ENCODE measurements around the gene CHD6.

DNA sequence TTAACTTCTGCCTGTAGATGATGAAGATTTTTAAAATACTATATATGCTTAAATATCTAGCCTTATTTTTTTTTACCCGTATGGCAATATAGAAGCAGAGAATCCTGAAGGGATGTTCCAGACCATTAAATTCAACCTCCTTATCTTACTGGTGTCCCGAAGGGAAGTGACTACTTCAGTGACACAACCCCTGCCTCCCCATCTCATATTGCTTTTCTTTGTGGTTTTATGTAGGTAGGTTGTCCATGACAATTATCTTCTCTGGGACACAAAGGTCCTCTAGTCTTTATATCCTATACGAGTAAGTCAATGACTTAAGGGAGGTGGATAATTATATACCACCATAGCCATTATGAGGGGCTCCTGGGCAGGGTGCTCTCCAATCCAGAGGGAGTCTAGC is 194.2 kb downstream of the CHD6 start:
- TF ChIP-seq, protein P1, sequence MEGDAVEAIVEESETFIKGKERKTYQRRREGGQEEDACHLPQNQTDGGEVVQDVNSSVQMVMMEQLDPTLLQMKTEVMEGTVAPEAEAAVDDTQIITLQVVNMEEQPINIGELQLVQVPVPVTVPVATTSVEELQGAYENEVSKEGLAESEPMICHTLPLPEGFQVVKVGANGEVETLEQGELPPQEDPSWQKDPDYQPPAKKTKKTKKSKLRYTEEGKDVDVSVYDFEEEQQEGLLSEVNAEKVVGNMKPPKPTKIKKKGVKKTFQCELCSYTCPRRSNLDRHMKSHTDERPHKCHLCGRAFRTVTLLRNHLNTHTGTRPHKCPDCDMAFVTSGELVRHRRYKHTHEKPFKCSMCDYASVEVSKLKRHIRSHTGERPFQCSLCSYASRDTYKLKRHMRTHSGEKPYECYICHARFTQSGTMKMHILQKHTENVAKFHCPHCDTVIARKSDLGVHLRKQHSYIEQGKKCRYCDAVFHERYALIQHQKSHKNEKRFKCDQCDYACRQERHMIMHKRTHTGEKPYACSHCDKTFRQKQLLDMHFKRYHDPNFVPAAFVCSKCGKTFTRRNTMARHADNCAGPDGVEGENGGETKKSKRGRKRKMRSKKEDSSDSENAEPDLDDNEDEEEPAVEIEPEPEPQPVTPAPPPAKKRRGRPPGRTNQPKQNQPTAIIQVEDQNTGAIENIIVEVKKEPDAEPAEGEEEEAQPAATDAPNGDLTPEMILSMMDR (conservative IDR thresholded peaks at IDR 0.05; ENCODE audit: low read length) = no peak
- TF ChIP-seq EZH2phosphoT487 (IDR thresholded peaks at IDR 0.05; ENCODE audit: borderline replicate concordance, low read depth, low read length) = no peak

Data from OCI-LY7 (cell line).